Fibroblast of mammary gland (primary cell): ENCODE measurements around the gene KIR3DL1.
"Not testable (repeated sequence)": the region's sequence is repeated elsewhere in the genome, so short reads cannot be mapped to it uniquely, and the experiment has no call there.

Source experiments
- DNase-seq: peaks from one replicate; pipeline ENCODE4 v3.0.0-alpha.2; 2010; ENCODE audit warnings: low read depth
- H3K4me3 ChIP-seq: 2 replicates; pipeline ENCODE4 v1.5.1; 2011; ENCODE audit warnings: low read depth, mild to moderate bottlenecking, low read length, moderate library complexity; ENCODE audit not compliant: control insufficient read depth
- CTCF ChIP-seq: conservative IDR thresholded peaks from 2 replicates; pipeline ENCODE4 v1.5.1; 2011; ENCODE audit warnings: low read depth, low read length, inconsistent platforms; ENCODE audit not compliant: control insufficient read depth, insufficient read depth

KIR3DL1 gene

GRCh38 chr19:54816251-54816650 is at the start of gene KIR3DL1:
TSS of gene KIR3DL1 (plus strand) at chr19:54816468.
- not testable (repeated sequence) for H3K4me3 ChIP-seq, DNase-seq

- H3K4me3 ChIP-seq, DNase-seq: not testable (repeated sequence)
These were observed 46.6 kb upstream of the KIR3DL1 start, which contains the start of gene KIR2DL1 for GRCh38 chr19:54769646-54770045. TSS of gene KIR2DL1 (plus strand) at chr19:54769793. CDS start at chr19:54769851, 58 bp downstream.

GRCh38 chr19:54770511-54770910 is 45.8 kb upstream of the KIR3DL1 start:
- not testable (repeated sequence) for DNase-seq

GRCh38 chr19:54771018-54771960 is 45.0 kb upstream of the KIR3DL1 start:
- DNase-seq, H3K4me3 ChIP-seq: not testable (repeated sequence)

More at GRCh38 chr19:54770511-54770910, 45.8 kb upstream of the KIR3DL1 start:
- H3K4me3 ChIP-seq: not testable (repeated sequence)

GRCh38 chr19:54772666-54773065 is 43.6 kb upstream of the KIR3DL1 start:
- DNase-seq, H3K4me3 ChIP-seq: not testable (repeated sequence)

GRCh38 chr19:54775095-54775815 is 41.0 kb upstream of the KIR3DL1 start:
- not testable (repeated sequence) for H3K4me3 ChIP-seq, DNase-seq

GRCh38 chr19:54775830-54776229 is 40.4 kb upstream of the KIR3DL1 start:
- not testable (repeated sequence) for H3K4me3 ChIP-seq, DNase-seq

GRCh38 chr19:54777851-54778250 is 38.4 kb upstream of the KIR3DL1 start:
- H3K4me3 ChIP-seq, DNase-seq: not testable (repeated sequence)

- DNase-seq: not testable (repeated sequence)
These were observed 37.4 kb upstream of the KIR3DL1 start for GRCh38 chr19:54778896-54779295.

GRCh38 chr19:54782916-54783315 is 33.4 kb upstream of the KIR3DL1 start:
- H3K4me3 ChIP-seq, DNase-seq: not testable (repeated sequence)

More at GRCh38 chr19:54778896-54779295, 37.4 kb upstream of the KIR3DL1 start:
- not testable (repeated sequence) for H3K4me3 ChIP-seq

- H3K4me3 ChIP-seq, DNase-seq: not testable (repeated sequence)
These were observed 30.1 kb upstream of the KIR3DL1 start for GRCh38 chr19:54786091-54786723.

GRCh38 chr19:54788154-54788553 is 28.1 kb upstream of the KIR3DL1 start:
- H3K4me3 ChIP-seq, DNase-seq: not testable (repeated sequence)

GRCh38 chr19:54790711-54791110 is 25.6 kb upstream of the KIR3DL1 start:
- TF ChIP-seq CTCF: no peak
- no peak overlapping the region for H3K4me3 ChIP-seq
- DNase-seq: no peak
